GM18502 (cell line): ENCODE results near the gene SMOC1.

Source experiments
- ATAC-seq: cut with Tn5 transposase; IDR thresholded peaks from one replicate; pipeline ENCODE4 v1.9.1; 2021; ENCODE audit warnings: mild to moderate bottlenecking; ENCODE audit not compliant: unreplicated experiment, poor library complexity

The SMOC1 gene

DNA sequence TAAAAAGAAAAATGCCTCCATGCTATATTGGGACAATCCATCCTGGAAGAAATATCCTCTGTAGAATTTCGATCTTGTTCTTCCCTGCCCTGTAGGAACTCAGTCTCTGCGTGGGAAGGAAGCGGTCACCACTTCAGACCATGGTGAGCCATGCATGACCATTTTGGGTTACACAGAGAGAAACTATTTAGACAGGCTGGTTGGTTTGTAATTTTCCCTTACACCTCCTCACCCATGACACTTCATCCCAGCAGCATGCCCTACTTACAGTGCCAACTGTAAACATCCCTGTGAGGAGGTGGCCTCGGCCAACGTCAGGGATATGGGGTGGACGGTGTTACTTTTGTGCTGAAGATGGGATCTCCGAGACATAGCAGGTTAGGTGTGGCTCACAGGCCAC lies 121.4 kb downstream of the SMOC1 start:
- ATAC-seq = no peak

DNA sequence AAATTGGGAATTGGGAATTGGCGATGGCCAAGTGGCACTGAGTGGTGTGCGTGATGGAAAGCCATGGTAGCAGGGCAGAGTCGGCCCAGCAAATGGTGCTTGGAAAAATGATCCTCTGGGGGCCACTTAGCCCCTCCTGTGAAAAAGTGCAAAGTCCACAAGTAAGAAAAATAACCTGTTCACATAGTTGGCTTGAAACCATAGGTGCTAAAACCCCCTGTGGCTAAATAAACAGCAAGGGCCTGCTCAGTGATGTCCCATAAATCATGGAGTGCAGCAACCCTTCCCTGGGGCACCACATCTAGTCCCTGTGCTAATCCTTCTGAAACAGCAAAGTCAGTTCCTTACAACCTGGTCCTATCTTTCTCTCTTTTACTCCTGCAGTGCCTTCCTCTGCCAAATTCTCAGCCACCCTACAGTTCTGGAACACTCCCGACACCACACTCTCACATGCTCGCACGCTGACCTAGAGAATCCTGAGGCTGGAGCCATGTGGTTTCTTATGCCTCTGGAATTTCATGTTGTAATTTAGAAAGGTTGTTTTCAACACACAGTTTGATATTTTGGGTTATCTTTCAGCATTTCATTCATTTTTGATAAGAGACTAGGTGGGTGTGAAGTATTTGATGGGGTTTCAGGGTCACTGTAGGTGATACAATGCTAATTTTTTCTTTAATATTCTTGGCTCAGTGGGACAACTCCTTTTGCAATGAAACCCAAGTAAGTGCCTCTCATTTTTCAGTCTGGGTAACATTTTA lies 123.6 kb downstream of the SMOC1 start:
- no peak for ATAC-seq

DNA sequence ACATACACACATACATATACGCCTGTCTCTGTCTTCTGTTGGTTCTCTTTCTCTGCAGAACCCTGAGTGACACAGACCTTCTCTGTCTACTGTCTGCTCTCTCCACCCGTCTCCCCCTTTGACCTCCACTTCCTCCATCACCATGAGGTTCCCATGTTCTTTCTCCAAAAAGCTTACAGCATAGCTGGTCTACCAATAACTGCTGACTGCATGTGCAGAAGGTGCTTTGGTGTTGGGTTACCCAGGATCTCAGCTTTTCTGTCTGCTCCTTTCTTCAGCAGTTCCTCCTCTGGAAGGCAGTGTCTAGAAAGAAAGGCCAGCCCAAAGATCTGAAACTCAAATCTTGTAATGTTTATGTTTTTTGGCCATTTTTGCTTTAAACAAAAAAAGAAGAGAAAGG lies 125.6 kb downstream of the SMOC1 start:
- ATAC-seq = no peak

DNA sequence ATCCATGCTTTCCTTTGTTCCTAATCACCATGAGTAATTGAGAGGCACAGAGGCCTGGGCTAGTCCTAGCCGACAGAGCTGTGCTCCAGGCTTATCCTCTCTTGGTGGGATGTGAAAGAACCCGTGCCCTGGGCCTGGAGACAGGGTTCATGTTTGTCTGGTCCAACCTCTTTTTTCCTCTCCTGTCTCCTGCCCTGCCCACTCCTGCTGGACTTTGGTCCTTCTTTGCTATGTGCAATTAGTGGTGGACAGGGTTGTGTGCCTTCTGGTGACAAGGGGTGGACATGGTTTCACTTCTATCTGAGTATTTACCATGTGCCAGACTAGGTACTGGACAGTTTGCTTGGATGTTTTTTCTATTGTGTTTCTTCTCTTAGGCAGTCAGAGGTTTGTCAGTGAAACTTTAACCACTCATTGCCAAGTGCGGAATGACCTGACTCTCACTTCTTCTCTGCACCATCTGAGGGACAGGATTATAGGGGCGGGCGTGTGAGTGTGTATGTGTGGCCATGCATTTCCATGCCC lies 126.1 kb downstream of the SMOC1 start:
- no peak for ATAC-seq

DNA sequence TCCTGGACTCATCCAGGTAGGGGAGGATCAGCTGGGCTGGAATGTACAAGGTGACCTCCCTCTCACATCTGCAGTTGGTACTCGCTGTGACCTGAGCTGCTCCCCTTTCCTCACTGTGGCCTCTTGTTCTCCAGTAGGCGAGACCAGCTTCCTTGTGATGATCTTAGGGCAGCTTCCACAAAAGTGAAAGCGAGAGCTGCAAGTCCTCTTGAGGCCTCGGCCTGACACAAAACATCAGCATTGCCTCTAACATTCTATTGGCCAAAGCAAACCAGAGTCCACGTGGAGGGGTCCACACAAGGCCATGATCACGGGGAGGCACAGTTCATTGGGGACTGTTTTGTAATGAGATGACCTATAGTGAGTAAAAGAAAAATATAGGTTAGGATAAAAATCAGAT lies 127.5 kb downstream of the SMOC1 start:
- no peak for ATAC-seq

DNA sequence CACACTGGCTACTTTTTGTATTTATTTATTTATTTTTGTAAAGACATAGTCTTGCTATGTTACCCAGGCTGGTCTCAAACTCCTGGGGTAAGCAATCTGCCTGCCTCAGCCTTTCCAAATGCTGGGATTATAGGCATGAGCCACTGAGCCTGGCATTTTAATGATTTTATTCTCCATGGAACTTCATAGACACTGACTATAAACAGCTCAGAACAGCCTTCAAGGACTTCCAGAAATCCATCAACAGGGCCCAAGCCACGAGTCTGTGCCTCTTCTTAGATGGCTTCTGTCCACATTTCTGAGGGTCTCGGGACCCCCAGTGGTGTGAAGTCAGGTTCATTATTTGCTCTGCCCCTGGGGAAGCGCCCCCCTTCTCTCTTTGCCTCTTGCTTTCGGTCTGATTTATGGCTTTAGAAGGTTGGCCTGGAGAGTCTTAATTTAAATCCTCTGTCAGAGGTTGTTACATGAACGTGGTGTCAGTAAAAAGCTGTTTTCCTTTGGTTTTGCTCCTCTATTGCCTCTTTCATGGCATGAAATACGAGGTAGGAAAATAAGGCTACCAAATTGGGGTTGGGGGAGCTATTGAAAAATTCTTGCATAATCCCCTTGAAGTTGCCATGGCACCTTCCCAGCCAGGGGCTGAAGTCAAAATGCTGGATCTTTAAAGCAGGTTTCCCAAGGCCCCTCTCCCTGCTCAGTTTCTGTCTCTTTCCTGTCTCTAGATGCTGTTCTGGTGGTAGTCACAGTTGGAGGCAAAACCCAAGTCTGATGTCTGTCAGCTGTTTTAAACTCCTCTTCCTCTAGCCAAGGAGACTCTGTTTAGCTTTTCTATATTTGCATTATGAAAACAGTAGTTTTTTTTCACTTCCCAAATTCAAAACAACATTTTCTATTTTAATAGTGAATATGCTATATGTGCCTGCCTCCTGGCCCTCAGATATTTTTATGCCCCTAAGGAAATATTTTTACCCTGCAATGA lies 129.4 kb downstream of the SMOC1 start:
- no peak for ATAC-seq

DNA sequence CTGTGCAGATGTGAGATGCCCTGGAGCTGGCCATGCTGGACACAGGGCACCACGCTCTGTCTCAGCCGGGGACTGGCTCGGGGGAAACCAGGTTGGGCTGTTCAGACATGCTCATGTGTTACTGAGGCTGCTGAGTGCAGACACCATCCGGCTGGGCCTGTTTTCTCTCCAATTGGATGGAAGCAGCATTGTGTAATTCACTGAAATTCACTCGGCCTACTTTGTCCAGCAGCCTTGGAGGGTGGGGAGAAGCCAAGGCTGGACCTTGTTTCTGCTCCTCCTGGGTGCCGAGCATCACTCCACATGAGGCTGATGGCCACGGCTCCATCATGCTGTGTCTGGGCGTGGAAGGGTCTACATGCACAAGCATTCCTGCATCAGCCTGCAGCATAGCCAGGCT lies 130.7 kb downstream of the SMOC1 start:
- ATAC-seq = no peak

DNA sequence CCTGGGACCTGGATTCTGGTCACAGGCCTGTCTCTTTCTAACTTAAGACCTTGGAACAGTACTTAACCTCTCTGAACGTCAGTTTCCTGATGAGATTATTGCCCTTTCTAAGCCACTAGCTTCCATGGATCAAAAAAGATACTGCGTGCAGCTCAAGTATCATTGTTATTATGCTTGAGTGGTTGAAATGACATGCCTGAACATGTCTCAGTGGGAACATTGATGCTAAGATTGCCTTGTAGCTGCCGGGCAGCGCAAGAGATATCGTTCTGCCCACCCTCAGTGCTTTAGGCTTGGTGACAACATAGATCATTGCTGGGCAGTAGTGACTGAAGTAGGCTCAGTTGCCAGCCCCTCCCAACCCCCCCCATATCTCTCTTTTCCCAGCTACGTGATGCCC lies 131.9 kb downstream of the SMOC1 start:
- ATAC-seq = no peak

DNA sequence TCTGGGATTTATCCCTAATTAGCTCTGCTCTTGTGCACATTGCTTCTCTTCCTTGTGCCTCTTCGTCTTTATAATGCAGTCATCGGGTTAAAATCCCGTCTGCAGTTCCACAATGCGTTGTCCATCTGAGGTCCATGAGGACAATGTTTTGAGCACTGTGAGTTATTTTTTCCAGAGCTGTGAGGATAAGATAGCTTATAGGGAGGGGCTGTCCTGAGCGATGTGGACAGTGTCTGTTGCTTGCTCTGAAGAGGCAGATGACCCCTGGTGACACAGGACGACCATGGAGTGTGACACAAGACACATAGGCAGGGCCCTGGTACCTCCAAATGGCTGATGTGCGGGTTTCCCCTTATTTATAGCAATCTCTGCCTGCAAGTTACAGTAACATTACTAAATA lies 132.5 kb downstream of the SMOC1 start:
- no peak for ATAC-seq

DNA sequence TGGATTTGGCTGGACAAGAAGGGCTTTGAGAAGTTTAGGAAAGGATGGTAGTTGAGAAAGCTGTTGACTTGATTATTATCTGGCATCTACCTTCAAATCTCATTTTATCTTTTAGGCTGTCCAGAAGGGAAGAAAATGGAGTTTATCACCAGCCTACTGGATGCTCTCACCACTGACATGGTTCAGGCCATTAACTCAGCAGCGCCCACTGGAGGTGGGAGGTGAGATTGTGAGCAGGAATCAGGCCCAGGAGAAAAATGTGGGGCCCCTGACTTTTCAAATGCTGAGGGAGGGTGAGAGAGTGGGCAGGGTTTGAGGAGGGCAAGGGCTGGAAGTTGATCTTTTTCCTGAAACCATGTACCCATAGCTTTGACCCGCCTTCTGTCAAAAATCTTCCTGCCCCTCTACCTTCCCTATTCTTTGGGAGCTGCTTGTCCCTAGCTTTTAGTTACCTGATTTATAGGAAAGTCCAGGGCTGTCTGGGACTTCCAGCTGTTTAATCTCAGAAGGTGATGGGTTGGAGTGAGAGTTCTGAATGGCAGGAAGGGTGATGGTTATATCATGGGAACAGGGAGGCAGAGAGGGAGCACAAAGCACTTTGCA lies 134.2 kb downstream of the SMOC1 start:
- ATAC-seq = no peak

DNA sequence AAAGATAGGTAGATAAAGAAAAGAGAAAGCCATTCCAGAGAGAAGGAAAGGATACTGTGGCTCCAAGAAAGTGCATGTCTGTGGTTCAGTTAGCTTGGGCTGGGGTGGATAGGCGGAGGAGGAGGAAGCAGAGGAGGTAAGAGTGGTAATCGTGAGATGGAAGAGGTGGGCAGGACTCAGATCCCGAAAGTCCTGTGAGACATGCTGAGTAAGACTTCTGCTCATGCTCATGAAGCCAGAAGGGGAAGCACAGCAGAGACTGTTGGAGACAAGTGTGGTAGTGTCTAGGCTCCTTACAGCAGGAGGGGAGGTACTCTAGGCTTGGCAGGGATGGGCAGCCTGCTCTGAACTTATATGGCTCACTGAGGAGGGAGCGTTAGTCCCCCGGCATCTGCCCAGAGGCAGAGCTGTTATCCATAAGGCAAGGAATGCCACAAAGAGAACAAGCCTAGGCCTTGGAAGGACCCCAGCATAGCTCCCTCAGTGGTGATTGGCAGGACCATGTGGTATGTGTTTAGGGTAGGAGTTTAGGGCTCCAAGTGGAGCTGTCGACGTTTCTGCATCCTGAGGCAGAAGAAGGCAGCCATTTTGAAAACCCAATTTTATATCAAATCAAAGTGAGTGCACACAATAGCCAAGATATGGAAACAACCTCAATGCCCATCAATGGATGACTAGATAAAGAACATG lies 135.3 kb downstream of the SMOC1 start:
- no peak for ATAC-seq

DNA sequence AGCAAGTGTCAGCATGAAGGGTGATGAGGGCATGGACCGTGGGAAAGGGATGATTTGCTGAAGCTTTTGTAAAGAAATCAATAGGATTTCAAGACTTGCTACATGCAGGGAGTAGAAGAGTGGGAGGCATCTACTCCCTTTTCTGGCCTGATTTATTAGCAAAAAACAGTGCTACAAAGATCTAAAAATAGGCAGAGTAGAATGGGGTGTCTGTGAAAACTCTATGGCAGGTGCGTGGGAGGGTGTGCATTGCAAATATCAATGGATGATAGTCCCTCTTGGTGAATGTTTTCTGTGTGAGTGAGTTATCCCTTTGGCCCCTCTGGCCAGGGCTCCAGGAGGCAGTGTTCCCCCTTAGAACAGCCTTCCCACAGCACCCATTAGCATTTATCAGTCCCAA lies 139.0 kb downstream of the SMOC1 start:
- ATAC-seq = no peak

DNA sequence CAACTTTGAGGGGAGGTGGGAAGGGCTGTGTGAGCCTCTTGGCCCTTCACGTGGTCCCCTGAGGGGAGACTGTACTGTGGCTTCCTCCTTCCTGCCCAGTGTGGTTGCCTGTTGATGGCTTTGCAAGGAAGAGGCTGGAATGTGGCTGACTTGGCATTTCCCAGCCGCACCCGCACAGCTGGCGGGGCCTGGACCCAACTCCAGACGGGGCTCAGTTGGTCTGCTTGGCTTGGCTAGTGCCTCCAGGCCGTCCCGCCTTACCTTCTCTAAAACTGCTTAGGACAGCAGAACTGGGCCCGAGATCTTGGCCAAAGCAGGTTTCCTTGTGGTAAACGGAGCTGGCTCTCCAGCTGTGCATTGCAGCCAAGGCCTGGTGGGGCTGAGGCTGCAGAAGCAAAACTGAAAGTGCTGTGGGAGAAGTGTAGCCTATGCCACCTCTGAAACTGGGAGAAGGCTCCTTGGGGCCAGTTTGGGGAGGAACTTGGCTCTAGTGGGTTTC lies 139.5 kb downstream of the SMOC1 start:
- ATAC-seq = peak; percentile 77

DNA sequence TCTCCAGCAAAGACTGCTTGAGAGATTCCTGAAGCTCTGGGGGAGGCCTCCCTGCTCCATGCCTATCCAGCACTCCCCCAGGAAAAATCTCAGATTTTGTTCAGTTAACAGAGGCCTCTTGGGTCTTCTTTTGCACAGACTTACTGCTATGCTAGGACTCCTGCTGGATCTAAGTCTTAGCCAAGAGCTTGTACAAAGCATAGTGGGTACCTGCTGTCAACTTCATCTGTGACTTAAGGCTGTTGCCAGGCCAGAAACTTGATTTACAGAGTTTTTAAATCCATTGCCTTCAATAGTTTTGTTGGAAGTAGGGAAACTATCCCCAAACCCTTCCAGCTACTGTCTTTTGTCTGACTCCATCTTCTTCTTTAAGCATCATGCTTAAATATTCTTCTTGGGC lies 140.5 kb downstream of the SMOC1 start:
- ATAC-seq = no peak

DNA sequence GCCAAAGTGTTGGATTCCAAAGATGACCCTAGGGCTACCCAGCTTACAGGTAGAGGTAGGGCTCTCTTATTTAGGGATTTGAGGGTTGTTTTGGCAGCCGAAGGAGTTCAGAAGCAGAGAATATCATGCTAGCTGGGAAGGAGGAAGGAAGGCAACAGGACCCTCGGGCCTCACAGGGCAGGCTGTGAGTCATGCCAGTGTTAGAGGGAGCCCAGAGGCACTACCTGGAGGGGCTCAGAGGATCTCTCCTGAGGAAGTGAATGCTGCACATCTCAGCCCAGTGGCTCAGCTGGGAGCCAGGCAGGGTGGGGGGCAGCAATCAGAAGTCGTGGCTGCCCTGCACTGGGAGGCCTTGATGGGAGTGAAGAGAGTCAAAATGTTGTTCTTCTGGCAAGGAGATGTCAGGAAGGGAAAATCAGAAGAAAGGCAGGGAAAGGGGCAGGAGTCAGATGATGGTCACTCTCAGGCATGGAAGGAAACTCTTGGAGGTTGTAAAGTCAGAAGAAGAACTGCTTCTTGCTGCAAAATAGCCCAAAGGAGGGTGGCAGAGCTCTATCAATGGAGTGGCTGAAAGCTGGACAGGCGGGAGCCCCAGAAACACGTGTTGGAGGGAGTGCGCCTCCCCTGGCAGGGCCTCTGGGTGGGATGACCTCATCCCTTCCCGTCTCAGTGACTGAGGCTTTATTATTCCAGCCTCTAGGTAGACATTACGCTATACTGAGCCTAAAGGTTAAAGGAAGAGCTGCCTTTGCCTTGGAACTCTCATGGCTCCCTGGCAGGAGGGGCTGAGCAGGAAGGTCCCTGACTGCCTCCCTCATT lies 141.3 kb downstream of the SMOC1 start:
- no peak for ATAC-seq

DNA sequence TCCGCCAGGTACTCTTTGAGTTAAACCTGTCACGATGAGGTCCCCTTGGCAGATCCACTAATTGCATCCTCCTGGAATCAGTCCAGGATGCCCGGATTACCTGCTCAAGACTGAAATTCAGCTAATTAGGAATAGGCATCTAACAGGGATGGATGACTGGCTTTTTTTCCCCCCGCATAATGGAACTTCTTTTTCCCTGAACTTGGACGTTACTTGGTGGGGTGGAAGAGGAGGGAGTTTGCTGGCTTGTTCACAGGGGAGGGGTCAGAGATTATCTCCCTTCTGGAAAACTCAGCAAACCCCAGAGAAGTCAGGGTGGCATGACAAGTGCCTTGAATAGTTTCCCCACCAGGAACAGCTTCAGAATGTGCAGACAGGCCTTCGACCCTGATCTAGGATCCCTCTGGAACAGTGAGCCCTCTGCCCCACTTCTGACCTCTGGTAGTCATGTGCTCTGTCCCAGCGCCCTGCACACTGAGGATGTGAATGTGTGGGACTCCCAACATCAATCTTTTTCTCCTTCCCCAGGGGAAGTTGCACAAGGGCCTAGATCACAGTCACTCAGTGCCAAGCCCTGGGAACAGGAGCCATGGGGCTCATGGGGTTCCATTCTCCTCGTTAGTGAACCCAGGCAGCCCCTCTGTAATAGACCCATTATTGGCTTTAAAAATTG lies 142.5 kb downstream of the SMOC1 start:
- ATAC-seq = no peak

DNA sequence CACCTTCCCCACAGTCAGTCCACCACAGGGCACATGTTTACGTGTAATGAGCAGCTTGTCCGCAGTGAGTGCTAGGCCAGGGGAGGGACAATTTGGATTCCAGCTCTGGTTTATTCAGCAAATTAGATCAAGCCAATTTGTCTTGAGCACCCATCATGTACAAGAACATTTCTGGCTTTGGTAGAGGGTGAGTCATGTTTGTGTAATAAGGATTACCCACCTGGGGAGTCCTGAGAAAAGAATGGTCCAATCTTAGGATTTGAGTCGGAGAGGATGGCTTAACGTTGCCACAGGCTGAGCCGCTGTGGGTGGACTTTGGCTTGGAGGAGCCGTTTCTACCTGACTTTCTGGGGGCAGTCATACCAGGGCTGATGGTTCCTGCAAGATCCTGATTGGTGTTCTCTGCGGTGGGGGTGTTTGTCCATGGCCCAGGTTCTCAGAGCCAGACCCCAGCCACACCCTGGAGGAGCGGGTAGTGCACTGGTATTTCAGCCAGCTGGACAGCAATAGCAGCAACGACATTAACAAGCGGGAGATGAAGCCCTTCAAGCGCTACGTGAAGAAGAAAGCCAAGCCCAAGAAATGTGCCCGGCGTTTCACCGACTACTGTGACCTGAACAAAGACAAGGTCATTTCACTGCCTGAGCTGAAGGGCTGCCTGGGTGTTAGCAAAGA lies 143.7 kb downstream of the SMOC1 start:
- no peak for ATAC-seq

DNA sequence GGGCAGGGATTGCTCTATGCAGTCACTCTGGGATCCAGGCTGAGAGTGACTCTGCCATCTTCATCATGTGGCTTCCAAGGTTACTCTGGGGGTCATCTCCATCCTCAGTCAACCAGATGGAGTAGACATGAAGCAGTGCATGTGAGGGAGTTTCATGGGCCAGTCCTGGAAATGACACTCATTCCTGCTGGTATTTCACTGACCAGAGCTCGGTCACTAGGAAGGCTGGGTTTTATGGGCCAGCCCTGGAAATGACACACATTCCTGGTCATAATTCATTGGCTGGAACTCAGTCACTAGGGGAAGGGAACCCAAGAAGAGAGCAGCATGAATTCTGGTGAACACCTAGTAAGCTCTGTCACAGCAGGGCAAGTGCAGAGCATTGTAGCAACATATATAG lies 144.7 kb downstream of the SMOC1 start:
- no peak for ATAC-seq
